Measurements from ENCODE around the gene GAB2. TPM values are rescaled to one million over a fixed set of nuclear protein-coding genes. Genes with fewer than 3 reads are reported as not detected.
A peak's percentile ranks its signal among the peaks of the same experiment; 100 is the strongest.

GAB2 gene
- total RNA-seq, 1 experiment from 2014 or later: 10.0 TPM

- BruUV-seq (replicated peaks): no TSS peak
- in situ Hi-C loops (cut with HindIII; ENCODE audit: low pct_unique_long_range_greater_than_20kb, low sequenced_read_pairs) (no loop called here), intact Hi-C loops (cut with micrococcal nuclease; ENCODE audit: unreplicated experiment) (no loop called here)
- ATAC-seq: no peak
- Histone ChIP-seq H3K27me3 (ENCODE audit: control insufficient read depth, insufficient read depth, low read length) (no peaks in the 10 kb centered on the region), H3K4me1 (ENCODE audit: control insufficient read depth, insufficient read depth, low read length) (peaks cover 27% of the 10 kb centered on the region), H3K36me3 (ENCODE audit: control insufficient read depth, insufficient read depth, low read length) (no peaks in the 10 kb centered on the region), H3K9me3 (ENCODE audit: control insufficient read depth, insufficient read depth, low read depth, low read length) (no peaks in the 10 kb centered on the region), H3K27ac (ENCODE audit: low read length) (peak overlapping the region; percentile 72), H3K4me3 (ENCODE audit: low read depth in 2 of 2, low read length in 2 of 2) (peak overlapping the region; percentile 75 to 89)
- ChIA-PET POLR2A (no interaction called here), CTCF (no interaction called here)
- DNase-seq (ENCODE audit: low read depth, low spot score): no peak
- TF ChIP-seq, protein P1, sequence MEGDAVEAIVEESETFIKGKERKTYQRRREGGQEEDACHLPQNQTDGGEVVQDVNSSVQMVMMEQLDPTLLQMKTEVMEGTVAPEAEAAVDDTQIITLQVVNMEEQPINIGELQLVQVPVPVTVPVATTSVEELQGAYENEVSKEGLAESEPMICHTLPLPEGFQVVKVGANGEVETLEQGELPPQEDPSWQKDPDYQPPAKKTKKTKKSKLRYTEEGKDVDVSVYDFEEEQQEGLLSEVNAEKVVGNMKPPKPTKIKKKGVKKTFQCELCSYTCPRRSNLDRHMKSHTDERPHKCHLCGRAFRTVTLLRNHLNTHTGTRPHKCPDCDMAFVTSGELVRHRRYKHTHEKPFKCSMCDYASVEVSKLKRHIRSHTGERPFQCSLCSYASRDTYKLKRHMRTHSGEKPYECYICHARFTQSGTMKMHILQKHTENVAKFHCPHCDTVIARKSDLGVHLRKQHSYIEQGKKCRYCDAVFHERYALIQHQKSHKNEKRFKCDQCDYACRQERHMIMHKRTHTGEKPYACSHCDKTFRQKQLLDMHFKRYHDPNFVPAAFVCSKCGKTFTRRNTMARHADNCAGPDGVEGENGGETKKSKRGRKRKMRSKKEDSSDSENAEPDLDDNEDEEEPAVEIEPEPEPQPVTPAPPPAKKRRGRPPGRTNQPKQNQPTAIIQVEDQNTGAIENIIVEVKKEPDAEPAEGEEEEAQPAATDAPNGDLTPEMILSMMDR (IDR thresholded peaks at IDR 0.05): no peak
- TF ChIP-seq TCF7L2 (IDR thresholded peaks at IDR 0.05; ENCODE audit: low read depth, low read length) (no peak), REST (IDR thresholded peaks at IDR 0.05; ENCODE audit: insufficient read depth in 1 of 2, low read depth in 2 of 2, low read length in 1 of 2) (no peak), SIN3A (IDR thresholded peaks at IDR 0.05; ENCODE audit: borderline replicate concordance, insufficient read depth, low read depth, low read length) (no peak), POLR2AphosphoS5 (IDR thresholded peaks at IDR 0.05; ENCODE audit: low read depth, low read length) (no peak)
Measured at GRCh38 chr11:78189851-78190250, 227.8 kb downstream of the GAB2 start.

DNA sequence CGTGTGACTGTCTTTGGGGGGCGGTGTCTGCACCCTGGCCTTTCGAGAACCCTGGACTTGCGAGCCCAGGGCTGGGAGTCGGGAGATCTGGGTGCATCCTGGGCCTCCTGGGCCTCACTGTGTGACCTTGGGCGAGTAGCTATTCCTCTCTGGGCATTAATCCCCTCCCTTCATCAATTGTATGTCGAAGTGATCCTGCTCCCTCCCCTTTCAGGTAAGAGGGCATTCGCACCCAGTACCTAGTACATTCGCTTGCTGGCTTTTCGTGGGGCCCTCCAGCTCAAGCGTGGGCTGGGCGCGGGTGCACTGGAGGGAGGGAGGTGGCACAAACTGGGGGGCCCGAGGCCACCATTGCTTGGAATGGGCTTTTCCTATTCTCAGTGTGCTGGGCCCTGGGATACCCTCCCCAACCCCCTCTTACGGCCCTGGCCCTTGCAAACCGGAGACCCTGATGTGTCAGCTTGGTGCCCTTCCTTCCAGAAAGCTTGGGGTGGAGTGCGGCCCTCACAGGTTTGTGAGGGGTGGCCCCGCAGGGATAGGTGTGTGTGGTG, 228.4 kb downstream of the GAB2 start:
- DNase-seq (ENCODE audit: low read depth, low spot score): no peak
- ChIA-PET POLR2A (no interaction called here), CTCF (no interaction called here)
- peaks cover 27% of the 10 kb centered on the region for H3K4me1 ChIP-seq (ENCODE audit: control insufficient read depth, insufficient read depth, low read length)
- peak overlapping the region; percentile 72 for H3K27ac ChIP-seq (ENCODE audit: low read length)
- no peaks in the 10 kb centered on the region for H3K36me3 ChIP-seq (ENCODE audit: control insufficient read depth, insufficient read depth, low read length)
- TF ChIP-seq TCF7L2 (IDR thresholded peaks at IDR 0.05; ENCODE audit: low read depth, low read length) (no peak), SIN3A (IDR thresholded peaks at IDR 0.05; ENCODE audit: borderline replicate concordance, insufficient read depth, low read depth, low read length) (no peak), POLR2AphosphoS5 (IDR thresholded peaks at IDR 0.05; ENCODE audit: low read depth, low read length) (no peak), REST (IDR thresholded peaks at IDR 0.05; ENCODE audit: insufficient read depth in 1 of 2, low read depth in 2 of 2, low read length in 1 of 2) (no peak)
- TF ChIP-seq, protein P1 (IDR thresholded peaks at IDR 0.05): no peak
- in situ Hi-C loops (cut with HindIII; ENCODE audit: low pct_unique_long_range_greater_than_20kb, low sequenced_read_pairs): no loop called here
- H3K9me3 ChIP-seq (ENCODE audit: control insufficient read depth, insufficient read depth, low read depth, low read length): no peaks in the 10 kb centered on the region
- H3K27me3 ChIP-seq (ENCODE audit: control insufficient read depth, insufficient read depth, low read length): no peaks in the 10 kb centered on the region
- no TSS peak for BruUV-seq (replicated peaks)
- intact Hi-C loops (cut with micrococcal nuclease; ENCODE audit: unreplicated experiment): no loop called here
- ATAC-seq: peak; percentile 2
- peak overlapping the region; percentile 75 to 89 for H3K4me3 ChIP-seq (ENCODE audit: low read depth in 2 of 2, low read length in 2 of 2)
